ENCODE results near the gene SH2D2A.

- TF ChIP-seq CTCF (IDR thresholded peaks at IDR 0.05; ENCODE audit: insufficient read depth, low read length) (no peak), POLR2AphosphoS5 (IDR thresholded peaks at IDR 0.05; ENCODE audit: low read depth) (no peak), SPI1 (IDR thresholded peaks at IDR 0.05; ENCODE audit: borderline replicate concordance, low read depth) (no peak), GABPA (IDR thresholded peaks at IDR 0.05; ENCODE audit: low read depth) (no peak)
Measured at GRCh38 chr1:156821801-156822200, 5.2 kb upstream of the SH2D2A start.
